HG02981 (cell line): ENCODE measurements around the gene CLTCL1.

ENCODE experiments used
- ATAC-seq: cut with Tn5 transposase; IDR thresholded peaks from one replicate; pipeline ENCODE4 v1.9.1; 2021; ENCODE audit warnings: mild to moderate bottlenecking, moderate library complexity; ENCODE audit not compliant: unreplicated experiment

CLTCL1 gene

GRCh38 chr22:19253143-19253542, 38.4 kb downstream of the CLTCL1 start:
- ATAC-seq, result no peak

GRCh38 chr22:19244600-19245352, 46.7 kb downstream of the CLTCL1 start:
- no peak for ATAC-seq

- ATAC-seq, result no peak
Measured at GRCh38 chr22:19242699-19243098, 48.8 kb downstream of the CLTCL1 start.

GRCh38 chr22:19241593-19241906, 50.0 kb downstream of the CLTCL1 start:
- ATAC-seq, result no peak

GRCh38 chr22:19240813-19241592, 50.5 kb downstream of the CLTCL1 start:
- no peak for ATAC-seq

- no peak for ATAC-seq
Measured at GRCh38 chr22:19239464-19239863, 52.1 kb downstream of the CLTCL1 start.

- no peak for ATAC-seq
Measured at GRCh38 chr22:19238900-19239299, 52.6 kb downstream of the CLTCL1 start.

- ATAC-seq, result no peak
Measured at GRCh38 chr22:19235874-19236273, 55.6 kb downstream of the CLTCL1 start.

GRCh38 chr22:19234126-19234896, 57.2 kb downstream of the CLTCL1 start:
- no peak for ATAC-seq

GRCh38 chr22:19233189-19233661, 58.3 kb downstream of the CLTCL1 start:
- no peak for ATAC-seq

- no peak for ATAC-seq
Measured at GRCh38 chr22:19232623-19233022, 58.9 kb downstream of the CLTCL1 start.

GRCh38 chr22:19231986-19232385, 59.5 kb downstream of the CLTCL1 start:
- no peak for ATAC-seq

- ATAC-seq, result no peak
Measured at GRCh38 chr22:19229600-19229999, 61.9 kb downstream of the CLTCL1 start.

- ATAC-seq, result no peak
Measured at GRCh38 chr22:19228179-19228578, 63.3 kb downstream of the CLTCL1 start.

- no peak for ATAC-seq
Measured at GRCh38 chr22:19226428-19226827, 65.1 kb downstream of the CLTCL1 start.

GRCh38 chr22:19225560-19225959, 66.0 kb downstream of the CLTCL1 start:
- no peak for ATAC-seq

- ATAC-seq, result no peak
Measured at GRCh38 chr22:19224985-19225384, 66.5 kb downstream of the CLTCL1 start.

- no peak for ATAC-seq
Measured at GRCh38 chr22:19224557-19224956, 67.0 kb downstream of the CLTCL1 start.

GRCh38 chr22:19223617-19224016, 67.9 kb downstream of the CLTCL1 start:
- no peak for ATAC-seq

GRCh38 chr22:19223110-19223509, 68.4 kb downstream of the CLTCL1 start:
- no peak for ATAC-seq

- ATAC-seq, result no peak
Measured at GRCh38 chr22:19222242-19223005, 69.1 kb downstream of the CLTCL1 start.
